HG03064 (cell line): ENCODE data around the gene TBC1D9B.
A peak's percentile ranks its signal among the peaks of the same experiment; 100 is the strongest.
"Not testable (repeated sequence)": the region's sequence is repeated elsewhere in the genome, so short reads cannot be mapped to it uniquely, and the experiment has no call there.

Source experiments
- ATAC-seq: cut with Tn5 transposase; IDR thresholded peaks from one replicate; pipeline ENCODE4 v1.9.1; 2021; ENCODE audit warnings: low read depth; ENCODE audit not compliant: unreplicated experiment

The TBC1D9B gene

DNA sequence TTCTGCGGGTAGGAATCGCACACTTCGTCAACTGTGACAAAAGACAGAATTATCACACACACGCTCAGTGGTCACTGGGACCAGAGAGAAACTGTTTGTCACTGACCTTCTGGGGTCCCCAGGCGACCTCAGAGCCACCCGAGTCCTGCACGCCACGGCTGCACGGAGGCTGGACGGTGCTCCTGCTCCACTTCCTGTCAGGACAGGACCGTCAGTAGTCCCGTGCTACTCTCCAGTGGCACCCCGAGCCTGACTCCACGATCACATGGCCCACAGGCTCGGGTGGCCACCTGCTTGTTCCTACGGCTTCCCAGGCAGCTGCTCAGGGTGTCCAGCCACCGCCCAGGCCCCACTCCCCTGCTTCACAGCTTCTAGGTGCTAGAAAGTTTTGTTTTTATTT, 66.9 kb downstream of the TBC1D9B start:
- no peak for ATAC-seq

DNA sequence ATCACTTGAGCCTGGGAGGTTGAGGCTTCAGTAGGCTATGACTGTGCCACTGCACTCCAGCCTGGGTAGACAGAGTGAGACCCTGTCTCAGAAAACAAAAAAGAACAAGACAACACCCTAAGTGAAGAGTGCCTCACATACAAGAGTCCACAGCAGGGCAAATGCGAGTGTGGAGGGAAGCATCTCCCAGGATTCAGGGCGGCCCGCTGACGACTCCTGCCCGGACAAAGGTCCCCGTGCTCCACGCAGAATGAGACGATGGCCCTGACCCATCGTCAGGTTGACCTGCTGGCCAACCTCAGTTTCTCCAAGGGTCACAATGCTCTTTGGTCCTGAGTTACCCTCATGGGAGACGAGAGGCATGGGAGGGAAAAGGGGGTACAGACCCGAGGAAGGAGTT, 67.4 kb downstream of the TBC1D9B start:
- no peak for ATAC-seq

DNA sequence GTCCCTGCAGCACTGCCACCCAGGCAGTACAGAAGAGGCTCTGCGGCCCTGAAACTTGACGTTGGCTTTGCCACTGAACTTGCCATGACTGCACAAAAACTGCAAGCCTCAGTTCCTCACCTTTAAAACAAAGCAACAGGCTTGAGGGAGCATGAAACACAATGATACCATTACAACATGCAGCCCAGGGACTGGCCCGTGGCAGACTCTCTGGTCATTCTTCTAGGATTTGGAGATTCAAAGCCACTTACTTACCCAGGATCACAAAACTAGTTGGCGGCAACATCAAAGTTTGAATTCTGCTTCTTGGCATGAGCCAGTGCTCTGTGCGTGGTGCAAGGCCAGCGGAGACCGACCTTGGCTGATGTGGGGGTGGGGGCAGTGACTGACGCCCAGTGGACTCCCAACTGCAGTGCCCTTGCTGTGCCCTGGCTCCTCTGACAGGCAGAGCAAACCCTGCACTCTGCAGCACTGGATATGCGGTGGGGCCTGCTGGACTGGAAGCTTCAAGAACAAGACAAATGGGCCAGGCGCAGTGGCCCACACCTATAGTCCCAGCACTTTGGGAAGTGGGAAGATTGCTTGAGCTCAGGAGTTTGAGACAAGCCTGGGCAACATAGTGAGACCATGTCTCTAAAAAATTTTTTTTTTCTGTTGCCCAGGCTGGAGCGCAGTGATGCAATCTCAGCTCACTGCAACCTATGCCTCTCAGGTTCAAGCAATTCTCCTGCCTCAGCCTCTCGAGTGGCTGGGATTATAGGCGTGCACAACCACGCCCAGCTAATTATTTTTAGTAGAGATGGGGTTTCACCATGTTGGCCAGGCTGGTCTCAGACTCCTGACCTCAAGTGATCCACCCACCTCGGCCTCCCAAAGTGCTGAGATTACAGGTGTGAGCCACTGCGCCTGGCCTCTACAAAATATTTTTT, 68.1 kb downstream of the TBC1D9B start:
- no peak for ATAC-seq

- no peak for ATAC-seq
Measured at GRCh38 chr5:179837076-179838011, 70.4 kb downstream of the TBC1D9B start.

GRCh38 chr5:179836225-179837019, 71.3 kb downstream of the TBC1D9B start:
- peak; percentile 61 for ATAC-seq

DNA sequence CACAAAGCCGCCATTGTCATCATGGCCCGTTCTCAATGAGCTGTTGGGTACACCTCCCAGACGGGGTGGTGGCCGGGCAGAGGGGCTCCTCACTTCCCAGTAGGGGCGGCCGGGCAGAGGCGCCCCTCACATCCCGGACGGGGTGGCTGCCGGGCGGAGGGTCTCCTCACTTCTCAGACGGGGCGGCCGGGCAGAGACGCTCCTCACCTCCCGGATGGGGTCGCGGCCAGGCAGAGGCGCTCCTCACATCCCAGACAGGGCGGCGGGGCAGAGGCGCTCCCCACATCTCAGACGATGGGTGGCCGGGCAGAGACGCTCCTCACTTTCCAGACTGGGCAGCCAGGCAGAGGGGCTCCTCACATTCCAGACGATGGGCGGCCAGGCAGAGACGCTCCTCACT, 72.8 kb downstream of the TBC1D9B start:
- ATAC-seq = not testable (repeated sequence)

DNA sequence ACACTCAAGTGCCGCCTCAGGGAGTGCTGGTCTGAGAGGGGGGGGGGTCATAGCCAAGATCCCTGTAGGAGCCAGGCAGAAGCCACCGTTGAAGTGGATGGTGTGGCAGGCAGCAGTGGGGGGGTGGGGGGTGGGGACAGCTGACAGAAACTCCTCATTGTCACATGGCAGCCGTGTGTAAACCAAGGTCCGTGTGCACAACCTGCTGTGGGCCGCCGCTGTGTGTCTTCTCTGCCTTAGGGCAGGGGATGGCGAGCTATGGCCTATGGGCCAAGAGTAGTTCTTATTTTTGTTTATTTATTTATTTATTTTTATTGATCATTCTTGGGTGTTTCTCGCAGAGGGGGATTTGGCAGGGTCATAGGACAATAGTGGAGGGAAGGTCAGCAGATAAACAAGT, 73.6 kb downstream of the TBC1D9B start:
- ATAC-seq = no peak

DNA sequence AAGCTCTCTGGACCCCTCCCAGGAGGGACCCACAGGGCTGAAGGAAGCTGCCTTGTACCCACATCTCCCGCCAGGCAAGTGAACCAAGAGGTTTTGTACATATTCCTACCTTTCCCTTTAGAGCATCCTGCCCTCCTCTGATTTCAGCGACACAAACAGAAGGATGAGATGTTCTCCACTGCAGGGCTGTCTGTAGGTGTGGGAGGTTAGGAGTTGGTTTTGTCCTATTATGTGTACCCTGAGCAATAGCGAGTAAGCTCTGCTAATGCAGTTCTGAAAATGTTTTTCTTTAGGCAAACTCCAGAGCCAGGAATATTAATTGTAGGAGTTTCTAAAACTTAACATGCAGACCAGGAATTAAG, 74.0 kb downstream of the TBC1D9B start:
- ATAC-seq = no peak

- ATAC-seq = no peak
Measured at GRCh38 chr5:179833056-179833708, 74.5 kb downstream of the TBC1D9B start.

- ATAC-seq = no peak
Measured at GRCh38 chr5:179832039-179832745, 75.5 kb downstream of the TBC1D9B start.

DNA sequence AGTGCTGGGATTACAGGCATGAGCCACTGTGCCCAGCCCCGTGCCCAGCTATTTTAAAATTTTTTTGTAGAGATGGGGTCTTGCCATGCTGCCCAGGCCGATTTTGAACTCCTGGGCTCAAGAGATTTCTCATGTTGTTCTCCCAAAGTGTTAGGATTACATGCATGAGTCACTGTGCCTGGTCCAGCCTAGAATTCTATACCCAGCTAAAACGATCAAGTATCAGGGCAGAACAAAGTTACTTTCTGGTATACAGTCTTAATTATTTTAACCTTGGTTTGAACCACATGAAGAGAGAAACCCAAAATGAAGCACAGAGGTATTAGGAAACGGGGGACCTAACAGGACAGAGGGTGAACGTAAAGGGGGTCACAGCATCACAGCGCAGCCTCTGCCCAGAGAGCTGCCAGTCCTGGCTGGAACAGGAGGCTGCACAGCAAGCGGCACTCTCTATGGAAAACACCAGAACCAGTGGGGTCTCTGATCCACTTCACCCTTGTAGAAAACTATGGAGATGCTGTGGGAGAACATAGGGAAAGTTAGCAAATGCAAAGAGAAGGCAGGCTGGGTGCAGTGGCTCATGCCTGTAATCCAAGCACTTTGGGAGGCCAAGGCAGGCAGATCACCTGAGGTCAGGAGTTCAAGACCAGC, 76.8 kb downstream of the TBC1D9B start:
- no peak for ATAC-seq

DNA sequence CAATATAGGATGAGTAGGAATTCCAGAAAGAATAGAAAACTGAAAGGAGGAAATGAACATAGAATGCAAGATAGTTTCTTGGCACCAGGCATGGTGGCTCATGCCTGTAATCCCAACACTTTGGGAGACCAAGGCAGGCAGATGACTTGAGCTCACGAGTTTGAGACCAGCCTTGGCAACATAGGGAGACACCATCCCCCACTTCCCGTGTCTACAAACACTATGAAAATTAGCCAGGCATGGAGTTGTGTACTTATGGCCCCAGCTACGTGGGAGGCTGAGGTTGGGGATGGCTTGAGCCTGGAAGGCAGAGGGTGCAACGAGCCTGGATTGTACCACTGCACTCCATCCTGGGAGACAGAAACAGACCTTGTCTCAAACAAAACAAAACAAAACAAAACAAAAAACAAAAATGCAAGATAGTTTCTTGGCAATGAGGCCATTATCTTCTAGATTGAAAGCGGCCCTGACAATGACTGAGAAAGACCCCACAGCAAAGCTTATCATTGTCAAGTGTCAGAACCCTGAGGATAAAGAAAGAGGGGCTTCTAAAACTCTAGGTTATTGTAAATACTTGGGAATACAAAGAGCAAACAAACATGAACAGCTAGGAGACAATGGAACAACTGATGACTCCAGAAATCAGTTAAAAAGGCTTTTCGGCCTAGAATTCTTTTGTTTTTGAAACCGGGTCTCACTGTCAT, 77.8 kb downstream of the TBC1D9B start:
- no peak for ATAC-seq

GRCh38 chr5:179828756-179829421, 78.8 kb downstream of the TBC1D9B start:
- no peak for ATAC-seq

GRCh38 chr5:179827680-179828079, 80.0 kb downstream of the TBC1D9B start:
- no peak for ATAC-seq

- ATAC-seq = no peak
Measured at GRCh38 chr5:179825655-179826182, 82.0 kb downstream of the TBC1D9B start.

DNA sequence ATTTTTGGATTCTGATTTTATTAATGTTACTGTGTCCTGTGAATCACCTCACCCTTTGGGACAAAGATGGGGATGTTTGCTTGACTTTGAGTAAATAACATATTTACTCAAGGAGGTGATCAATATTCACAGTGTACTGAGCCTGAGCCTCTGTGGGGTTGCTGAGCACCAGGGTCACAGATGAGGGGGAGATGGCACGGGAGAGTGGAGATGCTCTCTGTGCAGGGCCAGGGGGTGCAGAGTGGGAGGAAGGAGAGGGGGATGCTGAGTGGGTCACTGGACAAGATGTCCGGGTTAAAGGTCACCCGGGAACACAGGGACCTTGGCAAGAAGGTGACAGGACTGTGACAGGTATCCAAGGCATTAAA, 83.0 kb downstream of the TBC1D9B start:
- ATAC-seq = no peak

DNA sequence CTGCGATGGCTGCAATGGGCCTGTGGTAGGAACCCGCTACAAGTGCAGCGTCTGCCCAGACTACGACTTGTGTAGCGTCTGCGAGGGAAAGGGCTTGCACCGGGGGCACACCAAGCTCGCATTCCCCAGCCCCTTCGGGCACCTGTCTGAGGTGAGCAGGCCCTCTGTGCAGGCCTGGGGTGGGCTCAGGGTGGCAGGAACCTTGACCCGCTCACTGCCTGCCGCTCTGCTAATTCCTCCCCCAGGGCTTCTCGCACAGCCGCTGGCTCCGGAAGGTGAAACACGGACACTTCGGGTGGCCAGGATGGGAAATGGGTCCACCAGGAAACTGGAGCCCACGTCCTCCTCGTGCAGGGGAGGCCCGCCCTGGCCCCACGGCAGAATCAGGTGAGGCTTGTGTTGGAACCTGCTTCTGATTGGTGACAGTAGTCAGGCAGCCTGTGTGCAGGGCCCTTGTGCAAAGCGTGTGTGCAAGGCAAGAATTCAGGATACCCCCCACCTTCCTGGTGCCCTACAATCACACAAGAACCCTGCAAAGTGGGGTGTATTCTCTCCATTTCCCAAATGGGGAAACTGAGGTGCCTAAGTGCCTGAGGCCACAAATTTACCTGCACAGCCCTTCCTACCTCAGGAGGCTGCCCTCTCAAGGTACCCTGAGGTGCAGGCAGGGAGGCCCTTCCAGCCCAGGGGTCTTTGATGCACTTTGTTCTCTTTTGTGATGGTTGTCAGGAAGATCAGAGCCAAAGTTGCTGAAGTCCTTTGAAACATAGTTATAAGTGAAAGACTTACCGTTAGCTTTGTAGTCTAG, 83.6 kb downstream of the TBC1D9B start:
- no peak for ATAC-seq
